ENCODE measurements around the gene EIF2S2.
A peak's percentile ranks its signal among the peaks of the same experiment; 100 is the strongest.
"Not testable (repeated sequence)": the region's sequence is repeated elsewhere in the genome, so short reads cannot be mapped to it uniquely, and the experiment has no call there.

The EIF2S2 gene

GRCh38 chr20:34111702-34112599 lies at the start of gene EIF2S2:
Gene EIF2S2, minus strand, starts transcription at chr20:34112243. Its CDS starts 133 bp downstream, at chr20:34112110.
- DNase-seq (ENCODE audit: extremely low spot score) = peak; percentile 97
- ChIA-PET POLR2A (interaction anchor here (0.6 to 2.6 kb wide), 28 partner anchors 9 to 1343 kb away, joined by 3 to 27 read pairs (median 5); partner anchors contain the start of genes CEP250, CHMP4B, DYNLRB1 and RALY), CTCF (interaction anchor here (0.8 kb wide), 1 partner anchor 78 kb away, joined by 3 read pairs; no protein-coding TSS in a partner anchor)

GRCh38 chr20:34157697-34158096 lies 45.7 kb upstream of the EIF2S2 start:
- DNase-seq (ENCODE audit: extremely low spot score); POLR2A ChIA-PET: not testable (repeated sequence)
- CTCF ChIA-PET = interaction anchor here (0.6 kb wide), 1 partner anchor 381 kb away, joined by 5 read pairs; no protein-coding TSS in a partner anchor

More at GRCh38 chr20:34111702-34112599, at the start of gene EIF2S2:
- TF ChIP-seq ELF4 (IDR thresholded peaks at IDR 0.05) = peak; percentile 68; the same call in 1 of the 2 replicates
- TF ChIP-seq TARDBP (IDR thresholded peaks at IDR 0.05) = no peak

GRCh38 chr20:34155836-34156235 lies 43.8 kb upstream of the EIF2S2 start:
- no peak for DNase-seq (ENCODE audit: extremely low spot score)
- ChIA-PET CTCF (no interaction called here), POLR2A (no interaction called here)
- no peak for TF ChIP-seq LEF1 (IDR thresholded peaks at IDR 0.05; ENCODE audit: borderline replicate concordance)
- no peak for TF ChIP-seq TARDBP (IDR thresholded peaks at IDR 0.05)

- POLR2A ChIA-PET; CTCF ChIA-PET; DNase-seq (ENCODE audit: extremely low spot score): not testable (repeated sequence)
Measured at GRCh38 chr20:34153169-34153568, 41.1 kb upstream of the EIF2S2 start.

GRCh38 chr20:34152073-34152472 lies 40.0 kb upstream of the EIF2S2 start:
- DNase-seq (ENCODE audit: extremely low spot score); CTCF ChIA-PET; POLR2A ChIA-PET: not testable (repeated sequence)

- CTCF ChIA-PET = no interaction called here
- POLR2A ChIA-PET = no interaction called here
- DNase-seq (ENCODE audit: extremely low spot score) = no peak
- TF ChIP-seq ZNF384 (IDR thresholded peaks at IDR 0.05) = no peak
- TF ChIP-seq PKNOX1 (IDR thresholded peaks at IDR 0.05) = peak; percentile 19; the same call in 1 of the 2 replicates
Measured at GRCh38 chr20:34150306-34151000, 38.4 kb upstream of the EIF2S2 start.

- ChIA-PET CTCF (no interaction called here), POLR2A (no interaction called here)
- no peak for DNase-seq (ENCODE audit: extremely low spot score)
- no peak for TF ChIP-seq SP1 (IDR thresholded peaks at IDR 0.05)
- TF ChIP-seq LEF1 (IDR thresholded peaks at IDR 0.05; ENCODE audit: borderline replicate concordance) = no peak
- no peak for TF ChIP-seq HDGF (IDR thresholded peaks at IDR 0.05; ENCODE audit: borderline replicate concordance)
- TF ChIP-seq PKNOX1 (IDR thresholded peaks at IDR 0.05) = no peak
- TF ChIP-seq L3MBTL2 (conservative IDR thresholded peaks at IDR 0.05) = no peak
- no peak for TF ChIP-seq FOXM1 (IDR thresholded peaks at IDR 0.05; ENCODE audit: borderline replicate concordance)
- TF ChIP-seq FOXA1 (IDR thresholded peaks at IDR 0.05) = no peak
- no peak for TF ChIP-seq BHLHE40 (IDR thresholded peaks at IDR 0.05; ENCODE audit: borderline replicate concordance)
- TF ChIP-seq CTBP1 (IDR thresholded peaks at IDR 0.05; ENCODE audit: borderline replicate concordance) = no peak
- TF ChIP-seq ZNF384 (IDR thresholded peaks at IDR 0.05) = no peak
- TF ChIP-seq NFRKB (IDR thresholded peaks at IDR 0.05) = no peak
- no peak for TF ChIP-seq TARDBP (IDR thresholded peaks at IDR 0.05)
- no peak for TF ChIP-seq SUZ12 (IDR thresholded peaks at IDR 0.05)
- TF ChIP-seq ARNT (IDR thresholded peaks at IDR 0.05) = no peak
- TF ChIP-seq FOXK2 (IDR thresholded peaks at IDR 0.05) = no peak
- no peak for TF ChIP-seq ELF4 (IDR thresholded peaks at IDR 0.05)
Measured at GRCh38 chr20:34145280-34145819, 33.3 kb upstream of the EIF2S2 start.

- CTCF ChIA-PET = no interaction called here
- DNase-seq (ENCODE audit: extremely low spot score) = no peak
- POLR2A ChIA-PET = no interaction called here
- TF ChIP-seq PKNOX1 (IDR thresholded peaks at IDR 0.05) (no peak), SUZ12 (IDR thresholded peaks at IDR 0.05) (no peak), TARDBP (IDR thresholded peaks at IDR 0.05) (no peak), HDGF (IDR thresholded peaks at IDR 0.05; ENCODE audit: borderline replicate concordance) (no peak), LEF1 (IDR thresholded peaks at IDR 0.05; ENCODE audit: borderline replicate concordance) (no peak), SP1 (IDR thresholded peaks at IDR 0.05) (no peak), ZNF384 (IDR thresholded peaks at IDR 0.05) (no peak), L3MBTL2 (conservative IDR thresholded peaks at IDR 0.05) (no peak), FOXA1 (IDR thresholded peaks at IDR 0.05) (no peak)
Measured at GRCh38 chr20:34143951-34144350, 31.9 kb upstream of the EIF2S2 start.

Data from HEK293T (cell line).